Panc1 (cell line): ENCODE results near the gene NDEL1.

Source experiments
- POLR2AphosphoS5 ChIP-seq: IDR thresholded peaks from 2 replicates; pipeline ENCODE4 v1.6.1; 2012; ENCODE audit warnings: mild to moderate bottlenecking, low read depth, low read length, moderate library complexity
- TF ChIP-seq, protein P1 (sequence below): fragments of 450-650 bp; IDR thresholded peaks from 2 replicates; pipeline ENCODE4 v1.5.1; 2017; ENCODE audit warnings: mild to moderate bottlenecking

DNA sequence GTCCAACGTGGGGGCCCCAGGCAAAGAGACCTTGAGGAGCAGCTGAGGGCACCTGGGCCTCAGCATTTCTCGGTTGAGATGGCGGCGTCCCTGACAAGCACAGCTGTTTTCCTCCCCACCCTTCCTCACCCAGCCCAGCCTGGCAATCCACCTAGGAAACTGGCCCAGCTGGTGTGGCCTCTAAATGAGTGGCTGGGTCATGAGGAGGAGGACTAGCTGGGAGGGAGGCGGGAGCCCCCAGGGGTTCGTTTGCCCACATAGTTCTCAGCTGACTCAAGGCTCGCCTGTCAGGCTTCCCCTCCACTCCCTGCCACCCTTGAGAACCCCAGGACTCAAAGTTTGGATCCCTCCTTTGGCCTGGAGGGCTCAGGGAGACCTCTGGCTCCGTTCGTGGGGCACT, 44.0 kb upstream of the NDEL1 start:
- TF ChIP-seq, protein P1, sequence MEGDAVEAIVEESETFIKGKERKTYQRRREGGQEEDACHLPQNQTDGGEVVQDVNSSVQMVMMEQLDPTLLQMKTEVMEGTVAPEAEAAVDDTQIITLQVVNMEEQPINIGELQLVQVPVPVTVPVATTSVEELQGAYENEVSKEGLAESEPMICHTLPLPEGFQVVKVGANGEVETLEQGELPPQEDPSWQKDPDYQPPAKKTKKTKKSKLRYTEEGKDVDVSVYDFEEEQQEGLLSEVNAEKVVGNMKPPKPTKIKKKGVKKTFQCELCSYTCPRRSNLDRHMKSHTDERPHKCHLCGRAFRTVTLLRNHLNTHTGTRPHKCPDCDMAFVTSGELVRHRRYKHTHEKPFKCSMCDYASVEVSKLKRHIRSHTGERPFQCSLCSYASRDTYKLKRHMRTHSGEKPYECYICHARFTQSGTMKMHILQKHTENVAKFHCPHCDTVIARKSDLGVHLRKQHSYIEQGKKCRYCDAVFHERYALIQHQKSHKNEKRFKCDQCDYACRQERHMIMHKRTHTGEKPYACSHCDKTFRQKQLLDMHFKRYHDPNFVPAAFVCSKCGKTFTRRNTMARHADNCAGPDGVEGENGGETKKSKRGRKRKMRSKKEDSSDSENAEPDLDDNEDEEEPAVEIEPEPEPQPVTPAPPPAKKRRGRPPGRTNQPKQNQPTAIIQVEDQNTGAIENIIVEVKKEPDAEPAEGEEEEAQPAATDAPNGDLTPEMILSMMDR, result no peak
- no peak for TF ChIP-seq POLR2AphosphoS5
